HEK293 (cell line): ENCODE data around the gene GOPC.

Source experiments
- EGR2 ChIP-seq: fragments of 450-650 bp; formaldehyde crosslinking; IDR thresholded peaks from 2 replicates; pipeline ENCODE4 v1.5.1; 2016; ENCODE audit warnings: low read depth, missing biosample characterization, missing genetic modification characterization
- ELK4 ChIP-seq: IDR thresholded peaks from 2 replicates; pipeline ENCODE4 v1.6.1; 2011; ENCODE audit warnings: mild to moderate bottlenecking, low read depth, low read length, borderline replicate concordance
- GLI2 ChIP-seq: fragments of 450-650 bp; formaldehyde crosslinking; IDR thresholded peaks from 2 replicates; pipeline ENCODE4; 2017; ENCODE audit warnings: missing biosample characterization, missing genetic modification characterization, low read depth, borderline replicate concordance
- HOXA7 ChIP-seq: sonication (generic); formaldehyde crosslinking; IDR thresholded peaks from 2 replicates; pipeline ENCODE4 v1.8.1; 2022; ENCODE audit warnings: missing genetic modification reagents, borderline replicate concordance
- KLF10 ChIP-seq: fragments of 450-650 bp; IDR thresholded peaks from 2 replicates; pipeline ENCODE4 v1.5.1; 2018; ENCODE audit warnings: missing biosample characterization, mild to moderate bottlenecking, missing genetic modification characterization
- KLF16 ChIP-seq: fragments of 450-650 bp; formaldehyde crosslinking; IDR thresholded peaks from 2 replicates; pipeline ENCODE4 v1.5.1; 2017; ENCODE audit warnings: missing biosample characterization, missing genetic modification characterization
- KLF9 ChIP-seq: fragments of 450-650 bp; formaldehyde crosslinking; IDR thresholded peaks from 2 replicates; pipeline ENCODE4 v1.5.1; 2016; ENCODE audit warnings: missing biosample characterization, missing genetic modification characterization, low read depth
- PRDM10 ChIP-seq: fragments of 450-650 bp; formaldehyde crosslinking; IDR thresholded peaks from 2 replicates; pipeline ENCODE4 v1.5.1; 2016; ENCODE audit warnings: missing biosample characterization, missing genetic modification characterization
- WT1 ChIP-seq: fragments of 450-650 bp; formaldehyde crosslinking; IDR thresholded peaks from 2 replicates; pipeline ENCODE4 v1.5.1; 2016; ENCODE audit warnings: missing biosample characterization, missing genetic modification characterization
- ZBTB48 ChIP-seq: fragments of 450-650 bp; formaldehyde crosslinking; IDR thresholded peaks from 2 replicates; pipeline ENCODE4 v1.5.1; 2016; ENCODE audit warnings: missing biosample characterization, missing genetic modification characterization
- ZIC2 ChIP-seq: fragments of 450-650 bp; formaldehyde crosslinking; IDR thresholded peaks from 2 replicates; pipeline ENCODE4 v1.5.1; 2016; ENCODE audit warnings: missing biosample characterization, missing genetic modification characterization
- ZNF146 ChIP-seq: fragments of 450-650 bp; formaldehyde crosslinking; IDR thresholded peaks from 2 replicates; pipeline ENCODE4 v1.5.1; 2016; ENCODE audit warnings: missing biosample characterization, missing genetic modification characterization
- ZNF16 ChIP-seq: fragments of 450-650 bp; formaldehyde crosslinking; IDR thresholded peaks from 2 replicates; pipeline ENCODE4 v1.5.1; 2016; ENCODE audit warnings: low read depth, missing biosample characterization, missing genetic modification characterization
- ZNF211 ChIP-seq: fragments of 450-650 bp; formaldehyde crosslinking; IDR thresholded peaks from 2 replicates; pipeline ENCODE4 v1.5.1; 2016; ENCODE audit warnings: low read depth, missing biosample characterization, missing genetic modification characterization
- ZNF302 ChIP-seq: fragments of 450-650 bp; formaldehyde crosslinking; IDR thresholded peaks from 2 replicates; pipeline ENCODE4 v1.5.1; 2016; ENCODE audit warnings: missing biosample characterization, missing genetic modification characterization, low read depth
- ZNF37A ChIP-seq: fragments of 450-650 bp; IDR thresholded peaks from 2 replicates; pipeline ENCODE4 v1.5.1; 2018; ENCODE audit warnings: missing biosample characterization, missing genetic modification characterization
- ZNF426 ChIP-seq: fragments of 450-650 bp; formaldehyde crosslinking; IDR thresholded peaks from 2 replicates; pipeline ENCODE4 v1.5.1; 2017; ENCODE audit warnings: missing biosample characterization, missing genetic modification characterization, mild to moderate bottlenecking, inconsistent platforms, moderate library complexity
- ZNF433 ChIP-seq: fragments of 450-650 bp; formaldehyde crosslinking; IDR thresholded peaks from 2 replicates; pipeline ENCODE4 v1.5.1; 2016; ENCODE audit warnings: missing biosample characterization, missing genetic modification characterization, low read depth
- ZNF521 ChIP-seq: fragments of 450-650 bp; formaldehyde crosslinking; IDR thresholded peaks from 2 replicates; pipeline ENCODE4 v1.5.1; 2017; ENCODE audit warnings: missing biosample characterization, mild to moderate bottlenecking, missing genetic modification characterization
- ZNF548 ChIP-seq: fragments of 450-650 bp; formaldehyde crosslinking; IDR thresholded peaks from 2 replicates; pipeline ENCODE4 v1.5.1; 2016; ENCODE audit warnings: missing biosample characterization, missing genetic modification characterization
- ZNF600 ChIP-seq: fragments of 450-650 bp; formaldehyde crosslinking; IDR thresholded peaks from 2 replicates; pipeline ENCODE4 v1.5.1; 2016; ENCODE audit warnings: missing biosample characterization, missing genetic modification characterization
- ZNF626 ChIP-seq: fragments of 450-650 bp; sonication (Bioruptor Pico); formaldehyde crosslinking; IDR thresholded peaks from 2 replicates; pipeline ENCODE4 v1.5.1; 2018; ENCODE audit warnings: missing biosample characterization, missing genetic modification characterization, inconsistent platforms
- ZNF701 ChIP-seq: fragments of 450-650 bp; formaldehyde crosslinking; IDR thresholded peaks from 2 replicates; pipeline ENCODE4 v1.5.1; 2016; ENCODE audit warnings: missing biosample characterization, missing genetic modification characterization
- ZNF707 ChIP-seq: fragments of 450-650 bp; formaldehyde crosslinking; IDR thresholded peaks from 2 replicates; pipeline ENCODE4 v1.5.1; 2016; ENCODE audit warnings: missing biosample characterization, missing genetic modification characterization
- TF ChIP-seq, protein P1 (sequence below): fragments of 450-650 bp; formaldehyde crosslinking; IDR thresholded peaks from 2 replicates; pipeline ENCODE4 v1.5.1; 2016; ENCODE audit warnings: missing biosample characterization, missing genetic modification characterization
- TF ChIP-seq, protein P2 (sequence below): fragments of 450-650 bp; formaldehyde crosslinking; IDR thresholded peaks from 2 replicates; pipeline ENCODE4 v1.5.1; 2016; ENCODE audit warnings: missing biosample characterization, missing genetic modification characterization
- TF ChIP-seq, protein P3 (sequence below): fragments of 450-650 bp; formaldehyde crosslinking; IDR thresholded peaks from 2 replicates; pipeline ENCODE4 v1.5.1; 2016; ENCODE audit warnings: missing biosample characterization, missing genetic modification characterization
- TF ChIP-seq, protein P4 (sequence below): fragments of 450-650 bp; formaldehyde crosslinking; IDR thresholded peaks from 2 replicates; pipeline ENCODE4; 2016; ENCODE audit warnings: missing biosample characterization, missing genetic modification characterization

GOPC gene

GRCh38 chr6:117602151-117602898 lies at the start of gene GOPC (continued):
- no peak for TF ChIP-seq ZNF626
- peak; percentile 46; the same call in 1 of the 2 replicates for TF ChIP-seq KLF10 (tag by site-specific recombination)
- peak; percentile 58; the same call in 1 of the 2 replicates for TF ChIP-seq KLF16 (tag by site-specific recombination)
- TF ChIP-seq GLI2 = no peak
- no peak for TF ChIP-seq ZNF521
- no peak for TF ChIP-seq ZNF433 (tag by site-specific recombination)
- TF ChIP-seq ZNF707 (tag by site-specific recombination) = no peak
- TF ChIP-seq, protein P1, sequence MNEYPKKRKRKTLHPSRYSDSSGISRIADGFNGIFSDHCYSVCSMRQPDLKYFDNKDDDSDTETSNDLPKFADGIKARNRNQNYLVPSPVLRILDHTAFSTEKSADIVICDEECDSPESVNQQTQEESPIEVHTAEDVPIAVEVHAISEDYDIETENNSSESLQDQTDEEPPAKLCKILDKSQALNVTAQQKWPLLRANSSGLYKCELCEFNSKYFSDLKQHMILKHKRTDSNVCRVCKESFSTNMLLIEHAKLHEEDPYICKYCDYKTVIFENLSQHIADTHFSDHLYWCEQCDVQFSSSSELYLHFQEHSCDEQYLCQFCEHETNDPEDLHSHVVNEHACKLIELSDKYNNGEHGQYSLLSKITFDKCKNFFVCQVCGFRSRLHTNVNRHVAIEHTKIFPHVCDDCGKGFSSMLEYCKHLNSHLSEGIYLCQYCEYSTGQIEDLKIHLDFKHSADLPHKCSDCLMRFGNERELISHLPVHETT (tag by site-specific recombination) = no peak
- TF ChIP-seq ZNF426 (tag by site-specific recombination) = no peak
- peak; percentile 75; the same call in 1 of the 2 replicates for TF ChIP-seq ZNF548 (tag by site-specific recombination)
- no peak for TF ChIP-seq ZNF211 (tag by site-specific recombination)
- no peak for TF ChIP-seq ZNF16 (tag by site-specific recombination)
- no peak for TF ChIP-seq ZNF146
- peak; percentile 95 for TF ChIP-seq ZIC2 (tag by site-specific recombination)
- TF ChIP-seq, protein P2, sequence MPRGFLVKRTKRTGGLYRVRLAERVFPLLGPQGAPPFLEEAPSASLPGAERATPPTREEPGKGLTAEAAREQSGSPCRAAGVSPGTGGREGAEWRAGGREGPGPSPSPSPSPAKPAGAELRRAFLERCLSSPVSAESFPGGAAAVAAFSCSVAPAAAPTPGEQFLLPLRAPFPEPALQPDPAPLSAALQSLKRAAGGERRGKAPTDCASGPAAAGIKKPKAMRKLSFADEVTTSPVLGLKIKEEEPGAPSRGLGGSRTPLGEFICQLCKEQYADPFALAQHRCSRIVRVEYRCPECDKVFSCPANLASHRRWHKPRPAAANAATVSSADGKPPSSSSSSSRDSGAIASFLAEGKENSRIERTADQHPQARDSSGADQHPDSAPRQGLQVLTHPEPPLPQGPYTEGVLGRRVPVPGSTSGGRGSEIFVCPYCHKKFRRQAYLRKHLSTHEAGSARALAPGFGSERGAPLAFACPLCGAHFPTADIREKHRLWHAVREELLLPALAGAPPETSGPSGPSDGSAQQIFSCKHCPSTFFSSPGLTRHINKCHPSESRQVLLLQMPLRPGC (tag by site-specific recombination) = peak; percentile 17; the same call in 1 of the 2 replicates
- peak; percentile 33; the same call in 1 of the 2 replicates for TF ChIP-seq WT1 (tag by site-specific recombination)
- TF ChIP-seq ZNF701 (tag by site-specific recombination) = no peak
- TF ChIP-seq, protein P3, sequence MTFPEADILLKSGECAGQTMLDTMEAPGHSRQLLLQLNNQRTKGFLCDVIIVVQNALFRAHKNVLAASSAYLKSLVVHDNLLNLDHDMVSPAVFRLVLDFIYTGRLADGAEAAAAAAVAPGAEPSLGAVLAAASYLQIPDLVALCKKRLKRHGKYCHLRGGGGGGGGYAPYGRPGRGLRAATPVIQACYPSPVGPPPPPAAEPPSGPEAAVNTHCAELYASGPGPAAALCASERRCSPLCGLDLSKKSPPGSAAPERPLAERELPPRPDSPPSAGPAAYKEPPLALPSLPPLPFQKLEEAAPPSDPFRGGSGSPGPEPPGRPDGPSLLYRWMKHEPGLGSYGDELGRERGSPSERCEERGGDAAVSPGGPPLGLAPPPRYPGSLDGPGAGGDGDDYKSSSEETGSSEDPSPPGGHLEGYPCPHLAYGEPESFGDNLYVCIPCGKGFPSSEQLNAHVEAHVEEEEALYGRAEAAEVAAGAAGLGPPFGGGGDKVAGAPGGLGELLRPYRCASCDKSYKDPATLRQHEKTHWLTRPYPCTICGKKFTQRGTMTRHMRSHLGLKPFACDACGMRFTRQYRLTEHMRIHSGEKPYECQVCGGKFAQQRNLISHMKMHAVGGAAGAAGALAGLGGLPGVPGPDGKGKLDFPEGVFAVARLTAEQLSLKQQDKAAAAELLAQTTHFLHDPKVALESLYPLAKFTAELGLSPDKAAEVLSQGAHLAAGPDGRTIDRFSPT (tag by site-specific recombination) = peak; percentile 82
- TF ChIP-seq ZNF600 (tag by site-specific recombination) = peak; percentile 84
- no peak for TF ChIP-seq ZNF302 (tag by site-specific recombination)
- TF ChIP-seq ELK4 = no peak
- TF ChIP-seq, protein P4, sequence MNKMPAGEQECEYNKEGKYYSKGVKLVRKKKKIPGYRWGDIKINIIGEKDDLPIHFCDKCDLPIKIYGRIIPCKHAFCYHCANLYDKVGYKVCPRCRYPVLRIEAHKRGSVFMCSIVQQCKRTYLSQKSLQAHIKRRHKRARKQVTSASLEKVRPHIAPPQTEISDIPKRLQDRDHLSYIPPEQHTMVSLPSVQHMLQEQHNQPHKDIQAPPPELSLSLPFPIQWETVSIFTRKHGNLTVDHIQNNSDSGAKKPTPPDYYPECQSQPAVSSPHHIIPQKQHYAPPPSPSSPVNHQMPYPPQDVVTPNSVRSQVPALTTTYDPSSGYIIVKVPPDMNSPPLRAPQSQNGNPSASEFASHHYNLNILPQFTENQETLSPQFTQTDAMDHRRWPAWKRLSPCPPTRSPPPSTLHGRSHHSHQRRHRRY (tag by site-specific recombination) = 0 out of 2 replicates have a peak, but pooled peaks have one; percentile 28
- TF ChIP-seq ZNF37A (tag by site-specific recombination) = no peak
- TF ChIP-seq KLF9 = peak; percentile 37; the same call in 1 of the 2 replicates
- no peak for TF ChIP-seq EGR2 (tag by site-specific recombination)
- TF ChIP-seq PRDM10 (tag by site-specific recombination) = peak; percentile 80
- TF ChIP-seq HOXA7 (CRISPR knock-in tag) = no peak
- TF ChIP-seq ZBTB48 = peak; percentile 57
